NCI-H2029 (cell line): ENCODE data around the gene SQOR.

ENCODE experiments used
- DNase-seq: peaks from one replicate; lab custom pipeline; 2025; lab: John Stamatoyannopoulos, UW

The SQOR gene

GRCh38 chr15:45634432-45635190 is at the start of gene SQOR:
Gene SQOR (plus strand): TSS chr15:45635029. CDS start chr15:45658924, 23,895 bp downstream.
- peak; percentile 31 for DNase-seq

- no peak for DNase-seq
Observed at GRCh38 chr15:45585069-45585791, 49.6 kb upstream of the SQOR start.

- DNase-seq, result no peak
Observed at GRCh38 chr15:45586125-45586524, 48.7 kb upstream of the SQOR start.

GRCh38 chr15:45586601-45587094 is 48.2 kb upstream of the SQOR start:
- no peak for DNase-seq

GRCh38 chr15:45587095-45587862 is 47.5 kb upstream of the SQOR start, which contains the start of gene BLOC1S6:
Gene BLOC1S6 (plus strand): TSS chr15:45587379. CDS start chr15:45587444, 65 bp downstream.
- peak; percentile 56 for DNase-seq

- peak; percentile 2 for DNase-seq
Observed at GRCh38 chr15:45587863-45588170, 47.0 kb upstream of the SQOR start.

- DNase-seq, result no peak
Observed at GRCh38 chr15:45588219-45588875, 46.5 kb upstream of the SQOR start.

- no peak for DNase-seq
Observed at GRCh38 chr15:45589256-45589655, 45.6 kb upstream of the SQOR start.

GRCh38 chr15:45594319-45594718 is 40.5 kb upstream of the SQOR start:
- DNase-seq, result no peak

GRCh38 chr15:45594835-45595530 is 39.8 kb upstream of the SQOR start:
- no peak for DNase-seq

- no peak for DNase-seq
Observed at GRCh38 chr15:45603881-45604280, 30.9 kb upstream of the SQOR start.

GRCh38 chr15:45604326-45604725 is 30.5 kb upstream of the SQOR start:
- no peak for DNase-seq

GRCh38 chr15:45606413-45606812 is 28.4 kb upstream of the SQOR start:
- no peak for DNase-seq

GRCh38 chr15:45606841-45607240 is 28.0 kb upstream of the SQOR start:
- no peak for DNase-seq

GRCh38 chr15:45611305-45611704 is 23.5 kb upstream of the SQOR start:
- no peak for DNase-seq

- DNase-seq, result no peak
Observed at GRCh38 chr15:45612790-45613415, 21.9 kb upstream of the SQOR start.

- DNase-seq, result no peak
Observed at GRCh38 chr15:45616901-45617323, 17.9 kb upstream of the SQOR start.

- no peak for DNase-seq
Observed at GRCh38 chr15:45618813-45619212, 16.0 kb upstream of the SQOR start.

- no peak for DNase-seq
Observed at GRCh38 chr15:45628136-45628535, 6.7 kb upstream of the SQOR start.

GRCh38 chr15:45630917-45631691 is 3.7 kb upstream of the SQOR start:
- DNase-seq, result no peak
